T-helper 1 cell (primary cell): ENCODE results near the gene DPH7.
"Not testable (repeated sequence)": the region's sequence is repeated elsewhere in the genome, so short reads cannot be mapped to it uniquely, and the experiment has no call there.

Source experiments
- DNase-seq, 5 donors: peaks; one replicate each; pipeline ENCODE4 v3.0.0-alpha.2; 2012 to 2020
- total RNA-seq, 4 donors: gene quantifications; one replicate each; lab custom pipeline; 2026; lab: John Stamatoyannopoulos, UW

DPH7 gene
- 40.1 to 55.4 (median 47.7) reads per million in 4 donors for total RNA-seq

GRCh38 chr9:137578518-137579258 is at the start of gene DPH7:
DPH7 (minus strand) TSS chr9:137578925; CDS start chr9:137578777, 148 bp downstream.
- peak; percentile 90 to 94 (median 93) for DNase-seq

GRCh38 chr9:137627406-137627805 is 48.7 kb upstream of the DPH7 start:
- not testable (repeated sequence) for DNase-seq

GRCh38 chr9:137626464-137626863 is 47.7 kb upstream of the DPH7 start:
- DNase-seq: no peak

GRCh38 chr9:137622211-137622610 is 43.5 kb upstream of the DPH7 start:
- not testable (repeated sequence) for DNase-seq

GRCh38 chr9:137621131-137621757 is 42.5 kb upstream of the DPH7 start:
- DNase-seq: no peak

- DNase-seq: no peak
These were observed 41.9 kb upstream of the DPH7 start for GRCh38 chr9:137620581-137620980.

- DNase-seq: no peak
These were observed 41.3 kb upstream of the DPH7 start for GRCh38 chr9:137620048-137620405.

GRCh38 chr9:137619240-137620047 is 40.7 kb upstream of the DPH7 start:
- DNase-seq: peak in 1 of 5 donors; percentile 30

- peak; percentile 81 to 92 (median 83) for DNase-seq
These were observed 39.7 kb upstream of the DPH7 start, which contains the start of gene EHMT1 for GRCh38 chr9:137618105-137619067. EHMT1 (plus strand) TSS chr9:137619005; CDS start chr9:137619029, 24 bp downstream.

- DNase-seq: no peak
These were observed 36.7 kb upstream of the DPH7 start for GRCh38 chr9:137615387-137615871.

GRCh38 chr9:137614631-137615386 is 36.1 kb upstream of the DPH7 start:
- DNase-seq: no peak

GRCh38 chr9:137613738-137614523 is 35.2 kb upstream of the DPH7 start:
- DNase-seq: no peak

GRCh38 chr9:137613259-137613658 is 34.5 kb upstream of the DPH7 start:
- DNase-seq: no peak

GRCh38 chr9:137612741-137613142 is 34.0 kb upstream of the DPH7 start:
- no peak for DNase-seq

GRCh38 chr9:137611623-137612609 is 33.2 kb upstream of the DPH7 start:
- no peak for DNase-seq

- no peak for DNase-seq
These were observed 32.2 kb upstream of the DPH7 start for GRCh38 chr9:137610944-137611343.

- no peak for DNase-seq
These were observed 28.6 kb upstream of the DPH7 start for GRCh38 chr9:137607141-137607857.

- no peak for DNase-seq
These were observed 28.0 kb upstream of the DPH7 start for GRCh38 chr9:137606734-137607138.
